ENCODE measurements around the gene CGNL1. TPM values are rescaled to one million over a fixed set of nuclear protein-coding genes. Genes with fewer than 3 reads are reported as not detected.

The CGNL1 gene
- total RNA-seq, 1 experiment from 2014 or later = 34.6 TPM

- H3K27me3 Mint-ChIP-seq (ENCODE audit: low read depth) = no peaks in the 10 kb centered on the region
- Histone ChIP-seq H3K79me2 (ENCODE audit: insufficient read depth, low read length) (no peaks in the 10 kb centered on the region), H3T11ph (ENCODE audit: low read length) (no peak overlapping the region), H3K9ac (ENCODE audit: extremely low read depth, insufficient read length, low read length) (no peak overlapping the region), H2BK120ac (ENCODE audit: low read depth, low read length, poor library complexity, severe bottlenecking) (no peak overlapping the region), H3K23me2 (ENCODE audit: insufficient read length, low read depth, low read length, poor library complexity, severe bottlenecking) (no peaks in the 10 kb centered on the region), H3K27ac (ENCODE audit: insufficient read length, low read depth, low read length) (no peak overlapping the region), H4K20me1 (ENCODE audit: control insufficient read depth, insufficient read depth, insufficient read length) (peaks cover 3% of the 10 kb centered on the region), H3K4me2 (ENCODE audit: insufficient read depth, insufficient read length, low read length) (no peak overlapping the region), H2AFZ (ENCODE audit: low read length) (no peak overlapping the region), H2BK20ac (ENCODE audit: low read depth, low read length, poor library complexity, severe bottlenecking) (no peak overlapping the region), H4K5ac (ENCODE audit: insufficient read length, low read depth, low read length) (no peak overlapping the region), H3K23ac (ENCODE audit: insufficient read length, low read depth, low read length) (no peak overlapping the region), H2BK5ac (ENCODE audit: insufficient read length, low read length) (no peak overlapping the region), H4K8ac (replicated peaks; ENCODE audit: insufficient read length, low read depth, low read length) (no peak overlapping the region), H2AK5ac (ENCODE audit: insufficient read length, low read length) (no peak overlapping the region), H3K56ac (ENCODE audit: insufficient read length, low read depth, low read length) (no peak overlapping the region), H3K27me3 (ENCODE audit: insufficient read depth, low read length) (no peaks in the 10 kb centered on the region), H3K14ac (ENCODE audit: insufficient read depth, low read length) (no peak overlapping the region), H3K18ac (ENCODE audit: insufficient read length, low read depth, low read length) (no peak overlapping the region), H3K79me1 (ENCODE audit: insufficient read depth, low read depth, low read length, poor library complexity, severe bottlenecking) (no peaks in the 10 kb centered on the region), H4K91ac (ENCODE audit: insufficient read length, low read depth, low read length) (no peak overlapping the region), H3K4me1 (ENCODE audit: insufficient read depth, low read length) (peaks cover 4% of the 10 kb centered on the region), H3K4ac (ENCODE audit: low read depth, low read length) (no peak overlapping the region), H2BK12ac (ENCODE audit: insufficient read length, low read depth, low read length) (no peak overlapping the region), H3K9me3 (ENCODE audit: control insufficient read depth, low read depth, low read length) (no peaks in the 10 kb centered on the region), H2BK15ac (ENCODE audit: low read depth, low read length) (no peak overlapping the region)
- no peak for DNase-seq
- H3K36me3 Mint-ChIP-seq (ENCODE audit: insufficient read depth in 1 of 3, low read depth in 3 of 3) = peaks cover 14 to 46% (median 36%) of the 10 kb centered on the region in 3 experiments; a peak in 5 of 7 replicates
- H3K27ac Mint-ChIP-seq = peak overlapping the region in 1 of 3 experiments; percentile 46; a peak in 1 of 7 replicates
- WGBS (ENCODE audit: extremely low coverage, insufficient read length, low lambda C conversion rate) = no CpG with 5 or more reads among the region's 1 CpG
- TF ChIP-seq CTCF (conservative IDR thresholded peaks at IDR 0.05) = no peak
- H3K4me3 Mint-ChIP-seq = no peak overlapping the region
- H3K9me3 Mint-ChIP-seq = no peaks in the 10 kb centered on the region
- peaks cover 21 to 28% of the 10 kb centered on the region in 2 experiments for H3K4me1 Mint-ChIP-seq
These were observed 152.7 kb downstream of the CGNL1 start for GRCh38 chr15:57528940-57529565.
